Vagina (tissue), 2 donors: ENCODE results near the gene DAND5.

Experiments
- CTCF ChIP-seq, 3 experiments: fragments of 450-650 bp in 2 of 3; fragments of 200-600 bp in 1 of 3; sonication (generic) in 1 of 3; IDR thresholded peaks; one replicate each; pipeline ENCODE4 v1.5.1; 2017 to 2019; ENCODE audit warnings: antibody characterized with exemption in 3 of 3, mild to moderate bottlenecking in 2 of 3, moderate library complexity in 2 of 3
- POLR2A ChIP-seq, 2 donors: fragments of 450-650 bp; IDR thresholded peaks; one replicate each; pipeline ENCODE4 v1.6.1; 2017; ENCODE audit warnings: antibody characterized with exemption in 2 of 2, mild to moderate bottlenecking in 2 of 2, moderate library complexity in 2 of 2
- POLR2AphosphoS5 ChIP-seq, 2 donors: sonication (generic); formaldehyde crosslinking; IDR thresholded peaks; one replicate each; pipeline ENCODE4 v1.9.0; 2017; ENCODE audit warnings: antibody characterized with exemption in 2 of 2, mild to moderate bottlenecking in 2 of 2, low read depth in 1 of 2; ENCODE audit not compliant: insufficient read depth in 1 of 2

DNA sequence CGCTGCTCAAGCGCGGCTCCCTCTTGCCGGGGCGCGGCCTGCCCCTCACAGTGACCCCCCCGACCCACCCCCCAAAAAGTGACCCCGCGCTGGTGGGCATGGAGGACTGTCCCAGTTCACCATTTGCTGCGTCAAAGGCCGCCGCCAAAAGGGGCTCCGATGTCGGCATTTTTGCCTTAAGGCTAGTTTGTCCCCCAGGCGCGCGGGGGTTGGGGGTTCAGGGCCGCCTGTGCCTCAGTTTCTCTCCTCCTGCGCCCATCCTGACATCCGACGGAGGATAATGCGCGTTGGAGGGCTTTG lies 43.0 kb downstream of the DAND5 start:
- TF ChIP-seq CTCF (IDR thresholded peaks at IDR 0.05) (no peak), POLR2AphosphoS5 (IDR thresholded peaks at IDR 0.05; ENCODE audit: insufficient read depth in 1 of 2, low read depth in 1 of 2) (no peak), POLR2A (IDR thresholded peaks at IDR 0.05) (no peak)
